AG04450 (cell line): ENCODE data around the gene SCLT1. TPM values are rescaled to one million over a fixed set of nuclear protein-coding genes. Genes with fewer than 3 reads are reported as not detected.

Source experiments
- CTCF ChIA-PET: fragments of 300-600, 350-600 bp; formaldehyde crosslinking; extraction: SDS; loops from one replicate; lab custom pipeline; 2022; ENCODE audit warnings: antibody characterized with exemption, inconsistent platforms; lab: Charles Lee
- POLR2A ChIA-PET: fragments of 350-600 bp; formaldehyde crosslinking; extraction: SDS; loops from one replicate; lab custom pipeline; 2021; ENCODE audit warnings: antibody characterized with exemption, inconsistent platforms; lab: Yijun Ruan, JAX
- DNase-seq: peaks from one replicate; pipeline ENCODE4 v3.0.0-alpha.2; 2011; ENCODE audit warnings: low read depth, low spot score
- H3K27ac ChIP-seq: one replicate; pipeline ENCODE4 v1.5.1; 2012; ENCODE audit warnings: low read depth, low read length, control low read depth
- H3K27me3 ChIP-seq: one replicate; pipeline ENCODE4 v1.6.0; 2012; ENCODE audit warnings: low read length; ENCODE audit not compliant: control insufficient read depth, insufficient read depth
- H3K4me3 ChIP-seq: 2 replicates; pipeline ENCODE4 v1.5.1; 2011; ENCODE audit warnings: mild to moderate bottlenecking, low read depth, low read length, control low read depth
- H3K9me3 ChIP-seq: 2 replicates; pipeline ENCODE4 v1.5.1; 2012; ENCODE audit warnings: low read length; ENCODE audit not compliant: control insufficient read depth, insufficient read depth
- polyA plus RNA-seq: library from polyadenylated mRNA; depleted of rRNA; stranded (reverse); fragments of >200 nt; gene quantifications from 2 replicates; pipeline ENCODE4 v1.2.3, GENCODE V29; 2011; rRNA removed
- small RNA-seq: library from RNA; depleted of rRNA; stranded (forward); fragments of <200 nt; gene quantifications from one replicate; pipeline ENCODE3, GENCODE V24; 2012; ENCODE audit warnings: low read depth; ENCODE audit not compliant: insufficient read length
- TF ChIP-seq, protein P1 (sequence below): IDR thresholded peaks from 2 replicates; pipeline ENCODE4 v1.5.1; 2011; ENCODE audit warnings: low read depth, low read length, control low read depth, inconsistent platforms

Gene SCLT1
- polyA plus RNA-seq, 1 experiment, result 7.5 TPM

DNA sequence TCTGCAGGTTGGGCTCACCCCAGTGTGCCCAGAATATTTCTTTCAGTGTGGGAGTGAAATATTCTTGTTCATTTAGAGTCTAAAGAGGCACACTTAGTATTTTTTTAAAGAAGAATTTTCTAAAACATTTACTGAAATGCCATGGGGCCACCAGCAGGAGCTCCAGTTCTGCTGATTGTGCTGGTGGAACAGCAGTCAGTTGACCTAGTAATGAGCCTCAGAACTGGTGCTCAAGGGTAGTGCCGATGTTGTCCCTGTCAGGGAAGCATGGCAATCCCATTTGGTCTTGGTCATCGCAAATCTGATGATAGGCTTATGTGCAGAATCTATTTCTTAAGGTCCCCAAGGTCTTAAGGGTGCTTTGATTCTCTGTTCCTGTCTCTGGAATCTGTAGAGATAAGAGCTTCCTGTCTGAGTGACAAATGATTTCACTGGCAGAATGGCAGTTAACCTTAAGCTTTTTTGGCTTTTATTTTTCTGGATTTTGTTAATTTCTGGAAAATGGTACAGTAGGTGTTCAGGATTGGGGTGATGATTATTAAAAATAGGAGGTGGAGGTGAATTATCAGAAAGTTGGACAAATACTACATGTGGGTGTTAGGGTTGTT is 252.5 kb downstream of the SCLT1 start:
- CTCF ChIA-PET, result interaction anchor here (1.1 to 1.4 kb wide), 2 partner anchors 23 to 28 kb away, joined by 3 to 6 read pairs; no protein-coding TSS in a partner anchor
- POLR2A ChIA-PET, result no interaction called here
- no peak for DNase-seq
- no peak overlapping the region for H3K27ac ChIP-seq
- H3K9me3 ChIP-seq, result no peaks in the 10 kb centered on the region
- H3K4me3 ChIP-seq, result no peak overlapping the region
- H3K27me3 ChIP-seq, result no peaks in the 10 kb centered on the region
- TF ChIP-seq, protein P1, sequence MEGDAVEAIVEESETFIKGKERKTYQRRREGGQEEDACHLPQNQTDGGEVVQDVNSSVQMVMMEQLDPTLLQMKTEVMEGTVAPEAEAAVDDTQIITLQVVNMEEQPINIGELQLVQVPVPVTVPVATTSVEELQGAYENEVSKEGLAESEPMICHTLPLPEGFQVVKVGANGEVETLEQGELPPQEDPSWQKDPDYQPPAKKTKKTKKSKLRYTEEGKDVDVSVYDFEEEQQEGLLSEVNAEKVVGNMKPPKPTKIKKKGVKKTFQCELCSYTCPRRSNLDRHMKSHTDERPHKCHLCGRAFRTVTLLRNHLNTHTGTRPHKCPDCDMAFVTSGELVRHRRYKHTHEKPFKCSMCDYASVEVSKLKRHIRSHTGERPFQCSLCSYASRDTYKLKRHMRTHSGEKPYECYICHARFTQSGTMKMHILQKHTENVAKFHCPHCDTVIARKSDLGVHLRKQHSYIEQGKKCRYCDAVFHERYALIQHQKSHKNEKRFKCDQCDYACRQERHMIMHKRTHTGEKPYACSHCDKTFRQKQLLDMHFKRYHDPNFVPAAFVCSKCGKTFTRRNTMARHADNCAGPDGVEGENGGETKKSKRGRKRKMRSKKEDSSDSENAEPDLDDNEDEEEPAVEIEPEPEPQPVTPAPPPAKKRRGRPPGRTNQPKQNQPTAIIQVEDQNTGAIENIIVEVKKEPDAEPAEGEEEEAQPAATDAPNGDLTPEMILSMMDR, result no peak

DNA sequence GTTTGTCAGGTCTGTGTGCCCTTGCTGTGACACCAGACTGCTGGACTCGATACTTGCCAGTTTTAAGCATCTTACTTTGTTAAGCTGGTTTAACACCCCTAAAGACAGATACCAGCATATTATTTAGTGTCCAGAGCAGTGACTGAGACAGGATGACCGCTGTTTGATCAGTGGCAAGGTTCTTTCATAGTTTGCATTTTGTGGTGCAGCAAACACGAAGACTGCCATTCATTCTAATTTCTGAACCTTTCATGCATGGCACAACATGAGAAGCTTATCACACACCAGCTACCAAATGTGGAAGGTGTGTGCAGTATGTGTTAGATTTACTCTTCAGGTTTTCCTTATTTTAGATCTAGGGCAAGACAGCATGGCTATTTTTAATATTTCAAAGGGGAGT is 255.7 kb downstream of the SCLT1 start:
- H3K27ac ChIP-seq, result no peak overlapping the region
- H3K4me3 ChIP-seq, result no peak overlapping the region
- ChIA-PET POLR2A (interaction anchor here (0.9 kb wide), 1 partner anchor 25 kb away, joined by 4 read pairs; no protein-coding TSS in a partner anchor), CTCF (interaction anchor here (1.1 kb wide), 1 partner anchor 26 kb away, joined by 5 read pairs; no protein-coding TSS in a partner anchor)
- TF ChIP-seq, protein P1, result no peak
- no peaks in the 10 kb centered on the region for H3K27me3 ChIP-seq
- H3K9me3 ChIP-seq, result no peaks in the 10 kb centered on the region
- no peak for DNase-seq

- ChIA-PET CTCF (interaction anchor here (1.1 kb wide), 1 partner anchor 26 kb away, joined by 5 read pairs; no protein-coding TSS in a partner anchor), POLR2A (interaction anchor here (0.9 kb wide), 1 partner anchor 25 kb away, joined by 4 read pairs; no protein-coding TSS in a partner anchor)
- DNase-seq, result no peak
- no peak overlapping the region for H3K27ac ChIP-seq
- H3K9me3 ChIP-seq, result no peaks in the 10 kb centered on the region
- no peaks in the 10 kb centered on the region for H3K27me3 ChIP-seq
- TF ChIP-seq, protein P1, result no peak
- no peak overlapping the region for H3K4me3 ChIP-seq
Observed at GRCh38 chr4:128837198-128837597, 256.1 kb downstream of the SCLT1 start.

DNA sequence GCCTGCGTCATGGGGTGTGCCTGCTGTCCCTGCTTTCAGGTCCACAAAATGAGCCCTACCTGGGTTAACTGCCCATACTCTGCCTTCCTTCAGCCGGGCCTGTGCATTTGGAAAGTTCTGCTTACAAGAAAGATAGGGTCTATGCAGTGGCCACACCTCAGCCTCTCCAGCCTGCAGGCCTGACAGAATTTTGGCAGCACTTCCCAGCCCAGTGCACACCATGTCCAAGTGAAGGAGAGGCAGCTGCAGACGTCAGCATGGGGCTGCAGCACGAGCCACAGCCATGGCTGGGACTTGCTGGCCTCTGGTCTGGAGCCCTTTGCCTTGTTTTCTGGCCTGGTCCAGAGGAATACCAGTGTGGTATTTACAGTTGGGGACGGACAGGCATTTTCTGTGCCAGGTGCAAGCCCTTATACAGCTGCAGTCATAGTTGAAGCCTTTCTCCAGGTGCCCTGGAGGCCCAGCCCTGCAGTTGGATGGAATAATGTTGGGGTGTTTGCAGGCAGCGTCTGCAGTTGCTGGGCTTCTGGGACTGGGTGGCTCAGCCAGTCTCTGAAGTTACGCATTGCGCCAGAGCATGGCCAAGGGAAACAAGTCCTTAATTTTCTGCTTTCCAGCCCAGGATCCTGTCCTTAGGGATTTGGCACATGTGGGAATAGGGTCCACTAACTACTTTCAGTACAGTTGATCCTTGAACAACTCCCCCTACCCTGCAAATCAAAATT is 257.7 kb downstream of the SCLT1 start:
- H3K4me3 ChIP-seq, result no peak overlapping the region
- POLR2A ChIA-PET, result interaction anchor here (0.5 to 0.7 kb wide), 2 partner anchors 30 to 74 kb away, joined by 3 read pairs; no protein-coding TSS in a partner anchor
- CTCF ChIA-PET, result interaction anchor here (0.5 to 1.3 kb wide), 2 partner anchors 28 to 270 kb away, joined by 4 read pairs; no protein-coding TSS in a partner anchor
- no peak for DNase-seq
- TF ChIP-seq, protein P1, result no peak
- no peaks in the 10 kb centered on the region for H3K27me3 ChIP-seq
- H3K27ac ChIP-seq, result no peak overlapping the region
- H3K9me3 ChIP-seq, result no peaks in the 10 kb centered on the region

Small RNA genes within 50 kb of the gene (small RNA-seq; reads per million reads assigned to genes)
- not detected for gene AC093826.2

Other genes with a start within 250 kb of the SCLT1 start
- gene C4orf33, start 2.6 kb upstream of the SCLT1 start, polyA plus RNA-seq, result 7.3 and 11.9 TPM in 2 replicates